GM23338 (cell line): ENCODE data around the gene SLC9C1. TPM values are rescaled to one million over a fixed set of nuclear protein-coding genes. Genes with fewer than 3 reads are reported as not detected.

Source experiments
- ATAC-seq: fragments of 200-7000 bp; cut with Tn5 transposase; 3 replicates; pipeline ENCODE4 v1.9.1; 2020
- DNase-seq: peaks from one replicate; pipeline ENCODE4 v3.0.0-alpha.2; 2015; ENCODE audit warnings: low spot score
- H2AFZ ChIP-seq: fragments of 200-600 bp; sonication (generic); 2 replicates; pipeline ENCODE4 v1.8.0; 2016; ENCODE audit warnings: antibody characterized with exemption, mild to moderate bottlenecking, moderate library complexity
- H3F3A ChIP-seq: fragments of 200-600 bp; sonication (generic); replicated peaks from 2 replicates; pipeline ENCODE4 v1.8.0; 2017; ENCODE audit warnings: antibody characterized with exemption, mixed run types, low read depth
- H3K27ac ChIP-seq: fragments of 200-600 bp; sonication (generic); 2 replicates; pipeline ENCODE4 v1.6.1; 2016; ENCODE audit warnings: low read depth
- H3K27me3 ChIP-seq: fragments of 200-600 bp; sonication (generic); 2 replicates; pipeline ENCODE4 v1.8.0; 2016; ENCODE audit warnings: mild to moderate bottlenecking, mixed run types, moderate library complexity; ENCODE audit not compliant: insufficient read depth
- H3K36me3 ChIP-seq: fragments of 200-600 bp; sonication (generic); 2 replicates; pipeline ENCODE4 v1.8.0; 2016; ENCODE audit warnings: mild to moderate bottlenecking; ENCODE audit not compliant: insufficient read depth
- H3K4me1 ChIP-seq: fragments of 200-600 bp; sonication (generic); 2 replicates; pipeline ENCODE4 v1.8.0; 2016; ENCODE audit warnings: mild to moderate bottlenecking, moderate library complexity; ENCODE audit not compliant: insufficient read depth
- H3K4me2 ChIP-seq: fragments of 200-600 bp; sonication (generic); 2 replicates; pipeline ENCODE4 v1.7.1; 2017; ENCODE audit warnings: mixed run types
- H3K4me3 ChIP-seq: fragments of 200-600 bp; sonication (generic); 2 replicates; pipeline ENCODE4 v1.6.1; 2016; ENCODE audit warnings: mixed run types
- H3K79me2 ChIP-seq: fragments of 200-600 bp; sonication (generic); replicated peaks from 2 replicates; pipeline ENCODE4 v1.8.0; 2017; ENCODE audit warnings: mild to moderate bottlenecking; ENCODE audit not compliant: insufficient read depth
- H3K9me2 ChIP-seq: fragments of 200-600 bp; sonication (generic); 2 replicates; pipeline ENCODE4 v1.8.0; 2017; ENCODE audit not compliant: insufficient read depth
- H4K20me1 ChIP-seq: fragments of 200-600 bp; sonication (generic); replicated peaks from 2 replicates; pipeline ENCODE4 v1.8.0; 2017; ENCODE audit warnings: mild to moderate bottlenecking; ENCODE audit not compliant: insufficient read depth
- H3K27ac Mint-ChIP-seq: 2 replicates; pipeline ENCODE4 v1.8.0; 2020; ENCODE audit warnings: inconsistent platforms, mild to moderate bottlenecking, moderate library complexity, mixed read lengths
- H3K27me3 Mint-ChIP-seq: 3 replicates; pipeline ENCODE4 v1.8.0; 2022; ENCODE audit warnings: low read depth, mild to moderate bottlenecking, moderate library complexity, mixed read lengths, inconsistent platforms; ENCODE audit not compliant: insufficient read depth, poor library complexity
- H3K36me3 Mint-ChIP-seq: 3 replicates; pipeline ENCODE4 v1.8.0; 2021; ENCODE audit warnings: low read depth, mild to moderate bottlenecking, inconsistent platforms, moderate library complexity, mixed read lengths
- H3K4me1 Mint-ChIP-seq: 3 replicates; pipeline ENCODE4 v1.8.0; 2020; ENCODE audit warnings: mild to moderate bottlenecking, inconsistent platforms, mixed read lengths
- H3K4me3 Mint-ChIP-seq: 3 replicates; pipeline ENCODE4 v1.8.0; 2021; ENCODE audit warnings: moderate library complexity, mild to moderate bottlenecking, inconsistent platforms, mixed read lengths
- H3K9me3 Mint-ChIP-seq: 3 replicates; pipeline ENCODE4 v1.8.0; 2020; ENCODE audit warnings: moderate library complexity, mild to moderate bottlenecking, inconsistent platforms, mixed read lengths
- CREB1 ChIP-seq: fragments of 250-450 bp; sonication (Bioruptor Pico); IDR thresholded peaks from 2 replicates; pipeline ENCODE4 v1.5.0; 2020; ENCODE audit warnings: low read depth, mild to moderate bottlenecking, moderate library complexity
- EZH2 ChIP-seq: fragments of 200-600 bp; sonication (generic); IDR thresholded peaks from one replicate; pipeline ENCODE4 v1.8.0; 2017; ENCODE audit warnings: antibody characterized with exemption, mild to moderate bottlenecking, low read depth; ENCODE audit not compliant: unreplicated experiment
- NANOG ChIP-seq: IDR thresholded peaks from 2 replicates; pipeline ENCODE4 v1.6.1; 2016; ENCODE audit warnings: antibody characterized with exemption, borderline replicate concordance
- POLR2AphosphoS5 ChIP-seq: IDR thresholded peaks from 2 replicates; pipeline ENCODE4 v1.6.1; 2016; ENCODE audit warnings: antibody characterized with exemption, low read depth
- STAT1 ChIP-seq: IDR thresholded peaks from one replicate; pipeline ENCODE4 v1.6.1; 2016; ENCODE audit warnings: antibody characterized with exemption; ENCODE audit not compliant: unreplicated experiment
- ZNF114 ChIP-seq: fragments of 250-450 bp; sonication (Bioruptor Pico); IDR thresholded peaks from 2 replicates; pipeline ENCODE4 v1.5.0; 2020; ENCODE audit warnings: mild to moderate bottlenecking, moderate library complexity
- ZNF331 ChIP-seq: fragments of 250-450 bp; sonication (Bioruptor Pico); IDR thresholded peaks from 2 replicates; pipeline ENCODE4 v1.5.0; 2020; ENCODE audit warnings: low read depth, mild to moderate bottlenecking, moderate library complexity
- polyA plus RNA-seq: library from polyadenylated mRNA; unstranded; fragments of >200 nt; fragmentation: Nextera tagmentation; extraction: Ambion mirVana; gene quantifications from 2 replicates; pipeline ENCODE4 v1.2.1, GENCODE V29; 2016
- total RNA-seq: library from RNA; depleted of rRNA; stranded (reverse); fragments of >200 nt; shearing (Covaris generic); gene quantifications from 2 replicates; pipeline ENCODE4 v1.2.3, GENCODE V29; 2014
- TF ChIP-seq, protein P1 (sequence below), 2 experiments: fragments of 200-600 bp in 1 of 2; sonication (generic) in 1 of 2; conservative IDR thresholded peaks; 2 replicates each; pipeline versions ENCODE4 v1.5.1 to v1.6.1; 2016 to 2017; ENCODE audit warnings: antibody characterized with exemption in 2 of 2, low read depth in 2 of 2, mild to moderate bottlenecking in 2 of 2, moderate library complexity in 1 of 2
- TF ChIP-seq, protein P2 (sequence below): IDR thresholded peaks from 2 replicates; pipeline ENCODE4 v1.6.1; 2016; ENCODE audit warnings: antibody characterized with exemption
- TF ChIP-seq, protein P3 (sequence below): IDR thresholded peaks from one replicate; pipeline ENCODE4 v1.6.1; 2018; ENCODE audit warnings: antibody characterized with exemption; ENCODE audit not compliant: unreplicated experiment
- TF ChIP-seq, protein P4 (sequence below): fragments of 250-450 bp; sonication (Bioruptor Pico); IDR thresholded peaks from 2 replicates; pipeline ENCODE4 v1.5.0; 2020; ENCODE audit warnings: mild to moderate bottlenecking, moderate library complexity

SLC9C1 gene
- total and polyA plus RNA-seq, 2 experiments from 2014 or later = 0.97 to 1.8 TPM

DNA sequence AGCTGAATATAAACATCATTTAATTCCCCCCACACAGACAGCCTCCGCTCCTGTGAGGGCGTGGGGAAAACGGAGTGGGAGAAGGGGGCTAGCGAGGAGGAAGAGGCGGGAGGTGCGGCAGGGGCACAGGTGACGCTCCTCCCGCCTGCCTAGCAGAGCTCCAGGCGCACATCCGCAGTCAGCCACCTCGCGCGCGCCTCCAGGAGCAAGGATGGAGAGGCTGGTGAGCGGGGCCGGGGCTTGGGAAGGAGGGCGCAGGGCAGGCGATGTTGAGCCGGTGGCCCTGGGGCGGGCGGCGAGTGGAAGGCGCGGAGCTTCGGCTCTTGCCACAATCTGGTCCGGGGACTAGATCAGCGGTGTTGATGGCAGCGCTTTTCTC is 39.0 kb upstream of the SLC9C1 start, which contains the start of gene CD200:
Gene CD200 (plus strand): TSS at position 155 of the 379 bp plus-strand sequence. CDS start 57 bp downstream, at position 212.
- peak; percentile 93 for ATAC-seq

More for the DNA sequence above, 39.0 kb upstream of the SLC9C1 start, which contains the start of gene CD200:
- Histone ChIP-seq H3F3A (no peaks in the 10 kb centered on the region), H3K27me3 (no peaks in the 10 kb centered on the region), H3K4me2 (peak within 1 kb of the TSS; percentile 84), H2AFZ (no peak within 1 kb of the TSS), H3K9me2 (no peaks in the 10 kb centered on the region), H3K4me1 (peaks cover 37% of the 10 kb centered on the region), H4K20me1 (no peaks in the 10 kb centered on the region), H3K79me2 (peaks cover 72% of the 10 kb centered on the region), H3K36me3 (no peaks in the 10 kb centered on the region), H3K4me3 (peak within 1 kb of the TSS; percentile 78), H3K27ac (peak within 1 kb of the TSS; percentile 98)
- no peak for TF ChIP-seq NANOG
- TF ChIP-seq EZH2 = no peak
- TF ChIP-seq, protein P1, sequence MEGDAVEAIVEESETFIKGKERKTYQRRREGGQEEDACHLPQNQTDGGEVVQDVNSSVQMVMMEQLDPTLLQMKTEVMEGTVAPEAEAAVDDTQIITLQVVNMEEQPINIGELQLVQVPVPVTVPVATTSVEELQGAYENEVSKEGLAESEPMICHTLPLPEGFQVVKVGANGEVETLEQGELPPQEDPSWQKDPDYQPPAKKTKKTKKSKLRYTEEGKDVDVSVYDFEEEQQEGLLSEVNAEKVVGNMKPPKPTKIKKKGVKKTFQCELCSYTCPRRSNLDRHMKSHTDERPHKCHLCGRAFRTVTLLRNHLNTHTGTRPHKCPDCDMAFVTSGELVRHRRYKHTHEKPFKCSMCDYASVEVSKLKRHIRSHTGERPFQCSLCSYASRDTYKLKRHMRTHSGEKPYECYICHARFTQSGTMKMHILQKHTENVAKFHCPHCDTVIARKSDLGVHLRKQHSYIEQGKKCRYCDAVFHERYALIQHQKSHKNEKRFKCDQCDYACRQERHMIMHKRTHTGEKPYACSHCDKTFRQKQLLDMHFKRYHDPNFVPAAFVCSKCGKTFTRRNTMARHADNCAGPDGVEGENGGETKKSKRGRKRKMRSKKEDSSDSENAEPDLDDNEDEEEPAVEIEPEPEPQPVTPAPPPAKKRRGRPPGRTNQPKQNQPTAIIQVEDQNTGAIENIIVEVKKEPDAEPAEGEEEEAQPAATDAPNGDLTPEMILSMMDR (conservative IDR thresholded peaks at IDR 0.05; ENCODE audit: low read depth in 2 of 2) = 0 out of 4 replicates have a peak, but pooled peaks of 1 of the 2 experiments have one; percentile 7
- no peak for TF ChIP-seq ZNF331 (CRISPR knock-in tag)
- no peak for TF ChIP-seq ZNF114 (CRISPR knock-in tag)
- TF ChIP-seq, protein P2, sequence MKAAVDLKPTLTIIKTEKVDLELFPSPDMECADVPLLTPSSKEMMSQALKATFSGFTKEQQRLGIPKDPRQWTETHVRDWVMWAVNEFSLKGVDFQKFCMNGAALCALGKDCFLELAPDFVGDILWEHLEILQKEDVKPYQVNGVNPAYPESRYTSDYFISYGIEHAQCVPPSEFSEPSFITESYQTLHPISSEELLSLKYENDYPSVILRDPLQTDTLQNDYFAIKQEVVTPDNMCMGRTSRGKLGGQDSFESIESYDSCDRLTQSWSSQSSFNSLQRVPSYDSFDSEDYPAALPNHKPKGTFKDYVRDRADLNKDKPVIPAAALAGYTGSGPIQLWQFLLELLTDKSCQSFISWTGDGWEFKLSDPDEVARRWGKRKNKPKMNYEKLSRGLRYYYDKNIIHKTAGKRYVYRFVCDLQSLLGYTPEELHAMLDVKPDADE = peak; percentile 34; the same call in 1 of the 2 replicates
- peak; percentile 89 for TF ChIP-seq POLR2AphosphoS5
- no peak for TF ChIP-seq STAT1
- TF ChIP-seq, protein P3, sequence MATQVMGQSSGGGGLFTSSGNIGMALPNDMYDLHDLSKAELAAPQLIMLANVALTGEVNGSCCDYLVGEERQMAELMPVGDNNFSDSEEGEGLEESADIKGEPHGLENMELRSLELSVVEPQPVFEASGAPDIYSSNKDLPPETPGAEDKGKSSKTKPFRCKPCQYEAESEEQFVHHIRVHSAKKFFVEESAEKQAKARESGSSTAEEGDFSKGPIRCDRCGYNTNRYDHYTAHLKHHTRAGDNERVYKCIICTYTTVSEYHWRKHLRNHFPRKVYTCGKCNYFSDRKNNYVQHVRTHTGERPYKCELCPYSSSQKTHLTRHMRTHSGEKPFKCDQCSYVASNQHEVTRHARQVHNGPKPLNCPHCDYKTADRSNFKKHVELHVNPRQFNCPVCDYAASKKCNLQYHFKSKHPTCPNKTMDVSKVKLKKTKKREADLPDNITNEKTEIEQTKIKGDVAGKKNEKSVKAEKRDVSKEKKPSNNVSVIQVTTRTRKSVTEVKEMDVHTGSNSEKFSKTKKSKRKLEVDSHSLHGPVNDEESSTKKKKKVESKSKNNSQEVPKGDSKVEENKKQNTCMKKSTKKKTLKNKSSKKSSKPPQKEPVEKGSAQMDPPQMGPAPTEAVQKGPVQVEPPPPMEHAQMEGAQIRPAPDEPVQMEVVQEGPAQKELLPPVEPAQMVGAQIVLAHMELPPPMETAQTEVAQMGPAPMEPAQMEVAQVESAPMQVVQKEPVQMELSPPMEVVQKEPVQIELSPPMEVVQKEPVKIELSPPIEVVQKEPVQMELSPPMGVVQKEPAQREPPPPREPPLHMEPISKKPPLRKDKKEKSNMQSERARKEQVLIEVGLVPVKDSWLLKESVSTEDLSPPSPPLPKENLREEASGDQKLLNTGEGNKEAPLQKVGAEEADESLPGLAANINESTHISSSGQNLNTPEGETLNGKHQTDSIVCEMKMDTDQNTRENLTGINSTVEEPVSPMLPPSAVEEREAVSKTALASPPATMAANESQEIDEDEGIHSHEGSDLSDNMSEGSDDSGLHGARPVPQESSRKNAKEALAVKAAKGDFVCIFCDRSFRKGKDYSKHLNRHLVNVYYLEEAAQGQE = peak; percentile 33
- TF ChIP-seq, protein P4, sequence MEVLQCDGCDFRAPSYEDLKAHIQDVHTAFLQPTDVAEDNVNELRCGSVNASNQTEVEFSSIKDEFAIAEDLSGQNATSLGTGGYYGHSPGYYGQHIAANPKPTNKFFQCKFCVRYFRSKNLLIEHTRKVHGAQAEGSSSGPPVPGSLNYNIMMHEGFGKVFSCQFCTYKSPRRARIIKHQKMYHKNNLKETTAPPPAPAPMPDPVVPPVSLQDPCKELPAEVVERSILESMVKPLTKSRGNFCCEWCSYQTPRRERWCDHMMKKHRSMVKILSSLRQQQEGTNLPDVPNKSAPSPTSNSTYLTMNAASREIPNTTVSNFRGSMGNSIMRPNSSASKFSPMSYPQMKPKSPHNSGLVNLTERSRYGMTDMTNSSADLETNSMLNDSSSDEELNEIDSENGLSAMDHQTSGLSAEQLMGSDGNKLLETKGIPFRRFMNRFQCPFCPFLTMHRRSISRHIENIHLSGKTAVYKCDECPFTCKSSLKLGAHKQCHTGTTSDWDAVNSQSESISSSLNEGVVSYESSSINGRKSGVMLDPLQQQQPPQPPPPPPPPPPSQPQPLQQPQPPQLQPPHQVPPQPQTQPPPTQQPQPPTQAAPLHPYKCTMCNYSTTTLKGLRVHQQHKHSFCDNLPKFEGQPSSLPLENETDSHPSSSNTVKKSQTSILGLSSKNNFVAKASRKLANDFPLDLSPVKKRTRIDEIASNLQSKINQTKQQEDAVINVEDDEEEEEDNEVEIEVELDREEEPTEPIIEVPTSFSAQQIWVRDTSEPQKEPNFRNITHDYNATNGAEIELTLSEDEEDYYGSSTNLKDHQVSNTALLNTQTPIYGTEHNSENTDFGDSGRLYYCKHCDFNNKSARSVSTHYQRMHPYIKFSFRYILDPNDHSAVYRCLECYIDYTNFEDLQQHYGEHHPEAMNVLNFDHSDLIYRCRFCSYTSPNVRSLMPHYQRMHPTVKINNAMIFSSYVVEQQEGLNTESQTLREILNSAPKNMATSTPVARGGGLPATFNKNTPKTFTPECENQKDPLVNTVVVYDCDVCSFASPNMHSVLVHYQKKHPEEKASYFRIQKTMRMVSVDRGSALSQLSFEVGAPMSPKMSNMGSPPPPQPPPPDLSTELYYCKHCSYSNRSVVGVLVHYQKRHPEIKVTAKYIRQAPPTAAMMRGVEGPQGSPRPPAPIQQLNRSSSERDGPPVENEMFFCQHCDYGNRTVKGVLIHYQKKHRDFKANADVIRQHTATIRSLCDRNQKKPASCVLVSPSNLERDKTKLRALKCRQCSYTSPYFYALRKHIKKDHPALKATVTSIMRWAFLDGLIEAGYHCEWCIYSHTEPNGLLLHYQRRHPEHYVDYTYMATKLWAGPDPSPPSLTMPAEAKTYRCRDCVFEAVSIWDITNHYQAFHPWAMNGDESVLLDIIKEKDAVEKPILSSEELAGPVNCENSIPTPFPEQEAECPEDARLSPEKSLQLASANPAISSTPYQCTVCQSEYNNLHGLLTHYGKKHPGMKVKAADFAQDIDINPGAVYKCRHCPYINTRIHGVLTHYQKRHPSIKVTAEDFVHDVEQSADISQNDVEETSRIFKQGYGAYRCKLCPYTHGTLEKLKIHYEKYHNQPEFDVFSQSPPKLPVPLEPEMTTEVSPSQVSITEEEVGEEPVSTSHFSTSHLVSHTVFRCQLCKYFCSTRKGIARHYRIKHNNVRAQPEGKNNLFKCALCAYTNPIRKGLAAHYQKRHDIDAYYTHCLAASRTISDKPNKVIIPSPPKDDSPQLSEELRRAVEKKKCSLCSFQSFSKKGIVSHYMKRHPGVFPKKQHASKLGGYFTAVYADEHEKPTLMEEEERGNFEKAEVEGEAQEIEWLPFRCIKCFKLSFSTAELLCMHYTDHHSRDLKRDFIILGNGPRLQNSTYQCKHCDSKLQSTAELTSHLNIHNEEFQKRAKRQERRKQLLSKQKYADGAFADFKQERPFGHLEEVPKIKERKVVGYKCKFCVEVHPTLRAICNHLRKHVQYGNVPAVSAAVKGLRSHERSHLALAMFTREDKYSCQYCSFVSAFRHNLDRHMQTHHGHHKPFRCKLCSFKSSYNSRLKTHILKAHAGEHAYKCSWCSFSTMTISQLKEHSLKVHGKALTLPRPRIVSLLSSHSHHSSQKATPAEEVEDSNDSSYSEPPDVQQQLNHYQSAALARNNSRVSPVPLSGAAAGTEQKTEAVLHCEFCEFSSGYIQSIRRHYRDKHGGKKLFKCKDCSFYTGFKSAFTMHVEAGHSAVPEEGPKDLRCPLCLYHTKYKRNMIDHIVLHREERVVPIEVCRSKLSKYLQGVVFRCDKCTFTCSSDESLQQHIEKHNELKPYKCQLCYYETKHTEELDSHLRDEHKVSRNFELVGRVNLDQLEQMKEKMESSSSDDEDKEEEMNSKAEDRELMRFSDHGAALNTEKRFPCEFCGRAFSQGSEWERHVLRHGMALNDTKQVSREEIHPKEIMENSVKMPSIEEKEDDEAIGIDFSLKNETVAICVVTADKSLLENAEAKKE = no peak
- peak; percentile 33; the same call in 1 of the 2 replicates for TF ChIP-seq CREB1 (CRISPR knock-in tag)
- Mint-ChIP-seq H3K27me3 (peaks cover 16% of the 10 kb centered on the region), H3K9me3 (peaks cover 5% of the 10 kb centered on the region; the same call in 2 of the 3 replicates), H3K27ac (peak within 1 kb of the TSS; percentile 95), H3K4me3 (peak within 1 kb of the TSS; percentile 87), H3K36me3 (peaks cover 38% of the 10 kb centered on the region), H3K4me1 (peaks cover 37% of the 10 kb centered on the region)
- DNase-seq = peak; percentile 88
